NB4 (cell line): ENCODE results near the gene ZSWIM6.

Source experiments
- DNase-seq: peaks from one replicate; pipeline ENCODE4 v3.0.0; 2010; ENCODE audit warnings: low read depth
- H3K4me3 ChIP-seq: one replicate; pipeline ENCODE4 v1.5.1; 2011; ENCODE audit warnings: mild to moderate bottlenecking, low read depth, low read length, moderate library complexity
- MYC ChIP-seq: IDR thresholded peaks from 2 replicates; pipeline ENCODE4 v1.6.1; 2011; ENCODE audit warnings: low read depth, low read length
- POLR2A ChIP-seq: IDR thresholded peaks from 2 replicates; pipeline ENCODE4 v1.6.1; 2011; ENCODE audit warnings: mild to moderate bottlenecking; ENCODE audit not compliant: insufficient read length; ENCODE audit errors: extremely low read depth
- TF ChIP-seq, protein P1 (sequence below): IDR thresholded peaks from 2 replicates; pipeline ENCODE4 v1.6.1; 2011; ENCODE audit warnings: low read depth, low read length
- TF ChIP-seq, protein P2 (sequence below): IDR thresholded peaks from one replicate; pipeline ENCODE4 v1.5.1; 2012; ENCODE audit warnings: low read depth, low read length

ZSWIM6 gene

DNA sequence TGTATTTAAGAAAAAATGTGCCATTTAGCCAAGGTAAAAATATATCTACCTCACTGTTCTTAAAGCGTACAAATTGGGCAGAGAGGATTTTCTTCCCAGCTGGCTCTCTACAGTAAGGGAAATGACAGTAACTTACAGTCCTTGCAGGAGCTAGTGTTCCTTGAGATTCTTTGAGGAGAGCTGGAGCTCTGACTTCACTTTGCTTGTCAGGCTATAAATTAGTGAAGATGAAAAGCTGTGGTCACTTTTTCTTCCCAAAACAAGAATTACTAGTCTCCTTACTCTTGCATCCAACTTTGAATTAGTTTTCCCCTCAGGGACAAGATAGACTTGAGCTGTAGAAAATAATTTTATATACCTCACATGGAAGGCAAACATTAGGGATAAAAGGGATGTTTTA, 129.9 kb downstream of the ZSWIM6 start:
- no peak for TF ChIP-seq POLR2A
- TF ChIP-seq, protein P1, sequence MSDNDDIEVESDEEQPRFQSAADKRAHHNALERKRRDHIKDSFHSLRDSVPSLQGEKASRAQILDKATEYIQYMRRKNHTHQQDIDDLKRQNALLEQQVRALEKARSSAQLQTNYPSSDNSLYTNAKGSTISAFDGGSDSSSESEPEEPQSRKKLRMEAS = no peak
- TF ChIP-seq MYC = no peak
- TF ChIP-seq, protein P2, sequence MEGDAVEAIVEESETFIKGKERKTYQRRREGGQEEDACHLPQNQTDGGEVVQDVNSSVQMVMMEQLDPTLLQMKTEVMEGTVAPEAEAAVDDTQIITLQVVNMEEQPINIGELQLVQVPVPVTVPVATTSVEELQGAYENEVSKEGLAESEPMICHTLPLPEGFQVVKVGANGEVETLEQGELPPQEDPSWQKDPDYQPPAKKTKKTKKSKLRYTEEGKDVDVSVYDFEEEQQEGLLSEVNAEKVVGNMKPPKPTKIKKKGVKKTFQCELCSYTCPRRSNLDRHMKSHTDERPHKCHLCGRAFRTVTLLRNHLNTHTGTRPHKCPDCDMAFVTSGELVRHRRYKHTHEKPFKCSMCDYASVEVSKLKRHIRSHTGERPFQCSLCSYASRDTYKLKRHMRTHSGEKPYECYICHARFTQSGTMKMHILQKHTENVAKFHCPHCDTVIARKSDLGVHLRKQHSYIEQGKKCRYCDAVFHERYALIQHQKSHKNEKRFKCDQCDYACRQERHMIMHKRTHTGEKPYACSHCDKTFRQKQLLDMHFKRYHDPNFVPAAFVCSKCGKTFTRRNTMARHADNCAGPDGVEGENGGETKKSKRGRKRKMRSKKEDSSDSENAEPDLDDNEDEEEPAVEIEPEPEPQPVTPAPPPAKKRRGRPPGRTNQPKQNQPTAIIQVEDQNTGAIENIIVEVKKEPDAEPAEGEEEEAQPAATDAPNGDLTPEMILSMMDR = no peak
- DNase-seq = no peak
- H3K4me3 ChIP-seq = no peak overlapping the region

DNA sequence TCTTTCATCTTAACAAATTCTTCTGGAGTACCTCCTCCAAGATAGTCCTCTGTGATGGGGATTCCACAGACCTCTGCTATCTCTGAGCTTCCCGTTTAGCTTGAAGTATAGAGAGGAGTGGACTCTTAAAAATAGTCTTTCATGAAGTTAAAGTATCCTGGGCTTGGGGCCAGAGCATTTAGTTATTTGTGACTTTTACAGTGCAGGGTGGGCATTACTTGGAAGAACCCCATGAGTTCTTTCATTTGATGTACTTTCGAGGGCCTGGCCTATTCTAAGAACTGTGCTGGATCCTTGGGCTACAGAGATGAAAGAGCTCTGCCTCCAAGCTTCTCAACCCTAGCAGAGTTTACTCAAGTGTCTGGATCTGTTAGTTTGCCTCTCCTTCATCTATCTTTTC, 131.5 kb downstream of the ZSWIM6 start:
- H3K4me3 ChIP-seq = no peak overlapping the region
- no peak for DNase-seq
- TF ChIP-seq, protein P2 = no peak
- TF ChIP-seq POLR2A (no peak), MYC (no peak)
- TF ChIP-seq, protein P1 = no peak

DNA sequence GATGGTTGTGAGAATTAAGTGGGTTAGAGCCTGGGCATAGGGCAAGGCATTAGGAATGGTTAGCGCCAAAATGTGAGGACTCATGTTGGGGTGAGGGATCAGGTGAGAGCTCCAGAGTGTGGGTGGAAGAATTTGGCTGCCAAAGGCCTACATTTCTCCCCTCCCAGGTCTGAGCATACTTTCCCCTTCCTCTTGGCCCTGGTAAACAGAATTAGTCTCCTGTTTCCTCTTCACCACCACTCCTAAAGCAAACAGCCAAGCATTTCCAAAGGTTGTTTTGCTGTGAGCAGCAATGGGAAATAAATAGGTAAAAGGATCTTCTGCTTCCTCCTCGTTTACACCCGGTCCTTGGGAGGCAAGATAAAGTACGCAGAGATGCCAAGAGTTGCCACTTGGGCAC, 132.5 kb downstream of the ZSWIM6 start:
- H3K4me3 ChIP-seq = no peak overlapping the region
- TF ChIP-seq MYC = no peak
- TF ChIP-seq, protein P2 = no peak
- TF ChIP-seq, protein P1 = no peak
- TF ChIP-seq POLR2A = no peak
- no peak for DNase-seq

DNA sequence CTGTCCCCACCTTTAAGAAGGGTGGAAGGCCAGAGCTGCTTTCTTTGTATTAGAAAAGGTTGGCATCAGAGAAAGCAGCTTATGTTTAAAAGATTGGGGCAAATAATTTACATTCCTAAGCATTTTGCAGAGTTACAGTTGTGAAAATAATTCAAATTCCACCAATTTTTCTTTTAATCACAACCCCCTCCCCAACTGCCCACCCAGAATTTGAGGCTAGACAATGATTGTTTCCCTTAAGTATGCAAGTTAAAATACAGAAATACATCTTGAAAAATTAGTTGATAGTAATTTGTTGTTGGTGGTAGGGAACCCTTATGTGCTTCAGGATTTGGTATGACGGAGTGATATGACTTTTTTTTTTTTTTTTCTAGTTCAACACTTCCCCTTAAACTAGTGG, 133.0 kb downstream of the ZSWIM6 start:
- H3K4me3 ChIP-seq = no peak overlapping the region
- no peak for DNase-seq
- TF ChIP-seq, protein P2 = no peak
- no peak for TF ChIP-seq MYC

DNA sequence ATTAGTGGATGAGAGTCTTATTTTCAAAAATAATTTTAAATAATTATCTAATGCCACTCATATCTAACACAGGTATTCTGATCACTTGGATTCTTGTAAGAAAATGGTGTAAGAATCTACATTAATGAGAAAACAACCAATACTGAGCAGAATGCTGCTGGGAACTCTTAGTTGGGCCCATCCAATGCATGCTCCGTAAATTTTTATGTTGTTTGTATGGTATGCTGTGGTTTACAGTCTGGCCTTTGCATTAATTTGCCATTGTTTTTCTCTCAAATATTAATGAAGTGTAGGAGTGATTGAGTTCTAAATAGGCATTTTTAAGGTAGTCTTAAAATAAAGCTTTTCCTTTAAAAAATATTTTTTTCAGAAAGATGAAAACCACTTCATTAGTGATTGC, 133.4 kb downstream of the ZSWIM6 start:
- TF ChIP-seq, protein P2 = no peak
- TF ChIP-seq MYC = no peak
- no peak for DNase-seq
- no peak overlapping the region for H3K4me3 ChIP-seq

DNA sequence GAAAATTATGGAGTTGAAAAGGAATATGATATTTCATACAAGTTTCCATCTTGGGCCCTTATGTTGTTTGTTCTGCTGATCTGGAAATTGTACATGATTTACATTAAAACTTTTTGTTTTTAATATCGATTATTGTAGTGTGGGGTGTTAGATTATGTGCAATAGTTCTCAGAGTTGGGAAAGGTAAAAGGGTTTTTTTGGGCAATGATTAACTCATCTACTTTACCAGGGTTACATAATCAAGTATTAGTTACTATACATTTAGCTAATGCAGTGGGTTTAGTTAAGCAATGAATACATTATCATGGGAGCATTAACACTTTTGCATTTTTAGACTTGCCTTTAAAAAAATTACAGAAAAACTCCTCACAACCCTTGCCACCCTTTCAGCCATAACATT, 134.0 kb downstream of the ZSWIM6 start:
- H3K4me3 ChIP-seq = no peak overlapping the region
- TF ChIP-seq, protein P2 = no peak
- TF ChIP-seq POLR2A = no peak
- TF ChIP-seq, protein P1 = no peak
- no peak for DNase-seq
